Activated B cell treated with CpG ODN at 0.5 μM for 24 hours (primary cell): Measurements from ENCODE around the gene CYGB. TPM values are rescaled to one million over a fixed set of nuclear protein-coding genes. Genes with fewer than 3 reads are reported as not detected.

Source experiments
- ATAC-seq: fragments of 200-7000 bp; cut with Tn5 transposase; one replicate; pipeline ENCODE4 v1.10.0; 2021; ENCODE audit warnings: low read depth, mild to moderate bottlenecking, moderate library complexity
- CTCF ChIA-PET: fragments of 350-600 bp; sonication (Branson Sonifier 250); formaldehyde crosslinking; loops from one replicate; lab custom pipeline; 2021; ENCODE audit warnings: antibody characterized with exemption; lab: Charles Lee
- POLR2A ChIA-PET: fragments of 350-600 bp; sonication (Branson Sonifier 250); formaldehyde crosslinking; loops from one replicate; lab custom pipeline; 2021; ENCODE audit warnings: antibody characterized with exemption; lab: Charles Lee
- DNase-seq: peaks from one replicate; pipeline ENCODE4 v3.0.0; 2022
- H3K27ac Mint-ChIP-seq: one replicate; pipeline ENCODE4 v1.8.0; 2020; ENCODE audit warnings: mixed read lengths
- H3K27me3 Mint-ChIP-seq: one replicate; pipeline ENCODE4 v1.8.0; 2021; ENCODE audit warnings: mixed read lengths
- H3K36me3 Mint-ChIP-seq: one replicate; pipeline ENCODE4 v1.8.0; 2021; ENCODE audit warnings: low read depth, mixed read lengths
- H3K4me1 Mint-ChIP-seq: one replicate; pipeline ENCODE4 v1.8.0; 2021; ENCODE audit warnings: mixed read lengths
- H3K4me3 Mint-ChIP-seq: one replicate; pipeline ENCODE4 v1.8.0; 2020; ENCODE audit warnings: mild to moderate bottlenecking, mixed read lengths
- H3K9me3 Mint-ChIP-seq: one replicate; pipeline ENCODE4 v1.8.0; 2020; ENCODE audit warnings: mixed read lengths
- CTCF ChIP-seq: fragments of 200-600 bp; IDR thresholded peaks from one replicate; pipeline ENCODE4 v1.8.0; 2022; ENCODE audit warnings: antibody characterized with exemption, mild to moderate bottlenecking
- intact Hi-C: fragments of 100-400 bp; cut with micrococcal nuclease; formaldehyde crosslinking; loops from one replicate; pipeline ENCODE4 v1.15.1; 2024
- total RNA-seq: library from RNA; stranded (reverse); gene quantifications from 2 replicates; pipeline ENCODE4 v1.2.3, GENCODE V29; 2022

CYGB gene
- total RNA-seq, 1 donor from 2014 or later = 0.49 TPM

GRCh38 chr17:76572201-76572910 lies 34.8 kb upstream of the CYGB start:
- Mint-ChIP-seq H3K4me1 (peaks cover 15% of the 10 kb centered on the region), H3K36me3 (peaks cover 2% of the 10 kb centered on the region), H3K9me3 (no peaks in the 10 kb centered on the region), H3K4me3 (no peak overlapping the region), H3K27me3 (no peaks in the 10 kb centered on the region), H3K27ac (no peak overlapping the region)
- POLR2A ChIA-PET = no interaction called here
- intact Hi-C loops = no loop called here
- DNase-seq = no peak
- CTCF ChIA-PET = no interaction called here
- TF ChIP-seq CTCF = no peak
- no peak for ATAC-seq

- POLR2A ChIA-PET = no interaction called here
- ATAC-seq (no peak), DNase-seq (no peak)
- Mint-ChIP-seq H3K9me3 (no peaks in the 10 kb centered on the region), H3K4me3 (no peak overlapping the region), H3K27me3 (no peaks in the 10 kb centered on the region), H3K4me1 (peaks cover 23% of the 10 kb centered on the region), H3K27ac (no peak overlapping the region), H3K36me3 (peaks cover 12% of the 10 kb centered on the region)
- intact Hi-C loops = no loop called here
- TF ChIP-seq CTCF = no peak
- CTCF ChIA-PET = no interaction called here
These were observed 33.5 kb upstream of the CYGB start for GRCh38 chr17:76570877-76571471.

- CTCF ChIA-PET = no interaction called here
These were observed 32.9 kb upstream of the CYGB start for GRCh38 chr17:76570457-76570856.

GRCh38 chr17:76569607-76570279 lies 32.2 kb upstream of the CYGB start:
- TF ChIP-seq CTCF = no peak
- H3K4me1 Mint-ChIP-seq = peaks cover 23% of the 10 kb centered on the region
- H3K27me3 Mint-ChIP-seq = no peaks in the 10 kb centered on the region
- POLR2A ChIA-PET = no interaction called here
- ATAC-seq (no peak), DNase-seq (no peak)
- no peak overlapping the region for H3K27ac Mint-ChIP-seq
- CTCF ChIA-PET = no interaction called here
- intact Hi-C loops = no loop called here
- peaks cover 24% of the 10 kb centered on the region for H3K36me3 Mint-ChIP-seq
- H3K9me3 Mint-ChIP-seq = no peaks in the 10 kb centered on the region
- H3K4me3 Mint-ChIP-seq = no peak overlapping the region

More at GRCh38 chr17:76570457-76570856, 32.9 kb upstream of the CYGB start:
- Mint-ChIP-seq H3K27ac (no peak overlapping the region), H3K4me1 (peaks cover 23% of the 10 kb centered on the region), H3K4me3 (no peak overlapping the region), H3K27me3 (no peaks in the 10 kb centered on the region), H3K9me3 (no peaks in the 10 kb centered on the region), H3K36me3 (peaks cover 17% of the 10 kb centered on the region)
- TF ChIP-seq CTCF = no peak
- ATAC-seq = no peak
- DNase-seq = no peak
- POLR2A ChIA-PET = no interaction called here
- intact Hi-C loops = no loop called here

- Mint-ChIP-seq H3K36me3 (peaks cover 29% of the 10 kb centered on the region), H3K4me1 (peaks cover 23% of the 10 kb centered on the region), H3K4me3 (no peak overlapping the region), H3K27ac (no peak overlapping the region), H3K9me3 (no peaks in the 10 kb centered on the region), H3K27me3 (no peaks in the 10 kb centered on the region)
- intact Hi-C loops = no loop called here
- no peak for TF ChIP-seq CTCF
- ChIA-PET CTCF (interaction anchor here (3.0 kb wide), 1 partner anchor 11 kb away, joined by 14 read pairs; no protein-coding TSS in a partner anchor), POLR2A (interaction anchor here (2.4 kb wide), 1 partner anchor 11 kb away, joined by 18 read pairs; no protein-coding TSS in a partner anchor)
- DNase-seq = no peak
- ATAC-seq = no peak
These were observed 31.3 kb upstream of the CYGB start for GRCh38 chr17:76568811-76569221.
